Uterus (tissue), 4 donors: ENCODE results near the gene PRELP. TPM values are rescaled to one million over a fixed set of nuclear protein-coding genes. Genes with fewer than 3 reads are reported as not detected.
A peak's percentile ranks its signal among the peaks of the same experiment; 100 is the strongest.

ENCODE experiments used
- DNase-seq, 2 donors: peaks; one replicate each; pipeline ENCODE4 v3.0.0-alpha.2; 2019 to 2020
- H3K27ac ChIP-seq, 2 donors: fragments of 200-600 bp; sonication (generic); 1 replicate in 1 of 2; 2 replicates in 1 of 2; pipeline ENCODE4 v1.5.1; 2016 to 2018
- H3K27me3 ChIP-seq, 2 donors: fragments of 200-600 bp; sonication (generic); one replicate each; pipeline ENCODE4 v1.5.1; 2018 to 2019; ENCODE audit warnings: control low read depth in 1 of 2
- H3K36me3 ChIP-seq, 2 donors: fragments of 200-600 bp; sonication (generic); one replicate each; pipeline ENCODE4 v1.5.1; 2019; ENCODE audit warnings: control low read depth in 1 of 2
- H3K4me1 ChIP-seq, 2 donors: fragments of 200-600 bp; sonication (generic); one replicate each; pipeline ENCODE4 v1.5.1; 2018 to 2019; ENCODE audit warnings: control low read depth in 1 of 2
- H3K4me3 ChIP-seq, 2 donors: fragments of 200-600 bp; sonication (generic); 1 replicate in 1 of 2; 2 replicates in 1 of 2; pipeline ENCODE4 v1.5.1; 2018 to 2019; ENCODE audit warnings: mild to moderate bottlenecking in 1 of 2
- H3K9me3 ChIP-seq, 2 donors: fragments of 200-600 bp; sonication (generic); one replicate each; pipeline ENCODE4 v1.5.1; 2019; ENCODE audit warnings: control low read depth in 1 of 2
- POLR2A ChIP-seq, 2 donors: fragments of 450-650 bp; IDR thresholded peaks; one replicate each; pipeline ENCODE4 v1.6.1; 2016; ENCODE audit warnings: antibody characterized with exemption in 2 of 2, mild to moderate bottlenecking in 1 of 2, moderate library complexity in 1 of 2
- intact Hi-C: fragments of 100-400 bp; cut with DNase I; formaldehyde crosslinking; loops from one replicate; pipeline ENCODE4 v1.15.1; 2023; ENCODE audit warnings: low total_unique reads
- total RNA-seq, 4 donors: library from RNA; depleted of rRNA in 3 of 4; stranded (reverse); fragments of >200 nt in 3 of 4; gene quantifications; one replicate each; pipeline versions ENCODE4 v1.1.0 to v1.2.4, GENCODE V29; 2014 to 2023
- TF ChIP-seq, protein P1 (sequence below), 4 experiments: fragments of 200-600 bp in 2 of 4; fragments of 450-650 bp in 2 of 4; sonication (generic) in 2 of 4; IDR thresholded peaks; one replicate each; pipeline ENCODE4 v1.5.1; 2016 to 2019; ENCODE audit warnings: antibody characterized with exemption in 4 of 4, mild to moderate bottlenecking in 2 of 4, moderate library complexity in 1 of 4
- donor health status: DM: yes; HTN: yes; CAD: no.

PRELP gene
- total RNA-seq, 4 donors from 2014 or later = 6.2 to 117 (median 56.6) TPM

DNA sequence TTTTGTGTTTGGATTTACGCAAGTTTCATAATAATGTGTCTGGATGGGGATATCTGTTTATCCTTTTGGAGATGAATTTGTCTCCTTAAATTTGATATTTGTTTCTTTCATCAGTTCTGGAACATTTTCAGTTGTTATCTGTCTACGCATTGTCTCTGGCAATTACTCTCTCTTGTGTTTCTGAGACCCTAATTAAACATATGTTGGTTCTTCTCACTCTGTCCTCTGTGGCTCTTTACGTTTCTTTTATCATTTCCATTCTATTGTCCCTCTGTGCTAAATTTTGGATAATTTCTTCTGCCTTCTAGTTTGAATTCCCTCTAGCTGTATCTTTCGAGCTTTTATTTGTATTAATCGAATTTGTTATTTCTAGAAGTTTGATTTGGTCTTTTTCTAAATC lies 17.5 kb upstream of the PRELP start:
- TF ChIP-seq, protein P1, sequence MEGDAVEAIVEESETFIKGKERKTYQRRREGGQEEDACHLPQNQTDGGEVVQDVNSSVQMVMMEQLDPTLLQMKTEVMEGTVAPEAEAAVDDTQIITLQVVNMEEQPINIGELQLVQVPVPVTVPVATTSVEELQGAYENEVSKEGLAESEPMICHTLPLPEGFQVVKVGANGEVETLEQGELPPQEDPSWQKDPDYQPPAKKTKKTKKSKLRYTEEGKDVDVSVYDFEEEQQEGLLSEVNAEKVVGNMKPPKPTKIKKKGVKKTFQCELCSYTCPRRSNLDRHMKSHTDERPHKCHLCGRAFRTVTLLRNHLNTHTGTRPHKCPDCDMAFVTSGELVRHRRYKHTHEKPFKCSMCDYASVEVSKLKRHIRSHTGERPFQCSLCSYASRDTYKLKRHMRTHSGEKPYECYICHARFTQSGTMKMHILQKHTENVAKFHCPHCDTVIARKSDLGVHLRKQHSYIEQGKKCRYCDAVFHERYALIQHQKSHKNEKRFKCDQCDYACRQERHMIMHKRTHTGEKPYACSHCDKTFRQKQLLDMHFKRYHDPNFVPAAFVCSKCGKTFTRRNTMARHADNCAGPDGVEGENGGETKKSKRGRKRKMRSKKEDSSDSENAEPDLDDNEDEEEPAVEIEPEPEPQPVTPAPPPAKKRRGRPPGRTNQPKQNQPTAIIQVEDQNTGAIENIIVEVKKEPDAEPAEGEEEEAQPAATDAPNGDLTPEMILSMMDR (IDR thresholded peaks at IDR 0.05) = no peak
- TF ChIP-seq POLR2A (IDR thresholded peaks at IDR 0.05) = no peak
- Histone ChIP-seq H3K9me3 (no peaks in the 10 kb centered on the region), H3K27me3 (no peaks in the 10 kb centered on the region), H3K4me3 (no peak overlapping the region), H3K36me3 (no peaks in the 10 kb centered on the region), H3K4me1 (no peaks in the 10 kb centered on the region), H3K27ac (no peak overlapping the region)
- no peak for DNase-seq
- intact Hi-C loops = no loop called here

DNA sequence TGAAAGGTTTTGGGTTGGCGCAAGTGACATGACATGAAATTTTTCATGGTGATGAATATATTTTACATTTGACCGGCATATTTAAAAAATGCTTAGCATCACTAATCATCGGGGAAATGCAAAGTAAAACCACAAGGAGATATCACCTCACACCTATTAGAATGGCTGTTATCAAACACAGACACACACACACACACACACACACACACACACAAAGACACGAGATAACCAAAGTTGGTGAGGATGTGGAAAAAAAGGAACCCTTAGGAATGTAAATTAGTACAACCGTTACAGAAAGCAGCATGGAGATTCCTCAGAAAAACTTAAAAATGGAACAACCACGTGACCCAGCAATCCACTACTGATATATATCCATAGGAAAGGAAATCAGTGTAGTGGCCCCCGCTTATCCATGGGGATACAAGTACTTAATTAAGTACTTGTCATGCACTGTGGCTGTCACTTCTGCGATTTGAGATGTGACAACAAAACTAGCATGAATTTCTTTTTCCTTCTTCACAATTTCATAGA lies 15.9 kb upstream of the PRELP start:
- H3K4me3 ChIP-seq = no peak overlapping the region
- no peak for DNase-seq
- no peaks in the 10 kb centered on the region for H3K36me3 ChIP-seq
- intact Hi-C loops = no loop called here
- no peaks in the 10 kb centered on the region for H3K27me3 ChIP-seq
- H3K4me1 ChIP-seq = peaks cover 0 to 7% of the 10 kb centered on the region in 2 donors
- no peaks in the 10 kb centered on the region for H3K9me3 ChIP-seq
- TF ChIP-seq, protein P1 (IDR thresholded peaks at IDR 0.05) = no peak
- TF ChIP-seq POLR2A (IDR thresholded peaks at IDR 0.05) = no peak
- H3K27ac ChIP-seq = no peak overlapping the region

DNA sequence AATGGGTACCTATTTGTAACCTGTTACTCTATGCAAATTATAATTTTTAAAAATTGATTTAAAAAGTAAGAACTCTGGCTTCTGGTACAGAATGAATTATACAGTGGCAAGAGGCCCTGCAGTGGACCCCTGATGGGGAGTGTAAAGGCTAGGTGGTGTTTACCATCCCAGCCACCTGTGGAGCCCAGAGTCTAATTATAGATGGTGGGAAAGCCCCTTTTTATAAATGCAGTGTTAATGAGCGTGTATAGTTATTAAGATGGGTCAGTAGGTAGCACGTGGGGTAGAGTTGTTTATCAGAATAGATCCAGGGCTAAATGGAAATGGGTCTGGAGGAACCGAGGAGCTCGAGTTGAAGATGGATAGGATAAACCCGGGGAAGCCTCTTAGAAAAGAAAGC lies 13.9 kb upstream of the PRELP start:
- peak overlapping the region; percentile 91 to 95 for H3K27ac ChIP-seq
- DNase-seq = no peak
- TF ChIP-seq POLR2A (IDR thresholded peaks at IDR 0.05) = no peak
- TF ChIP-seq, protein P1 (IDR thresholded peaks at IDR 0.05) = no peak

DNA sequence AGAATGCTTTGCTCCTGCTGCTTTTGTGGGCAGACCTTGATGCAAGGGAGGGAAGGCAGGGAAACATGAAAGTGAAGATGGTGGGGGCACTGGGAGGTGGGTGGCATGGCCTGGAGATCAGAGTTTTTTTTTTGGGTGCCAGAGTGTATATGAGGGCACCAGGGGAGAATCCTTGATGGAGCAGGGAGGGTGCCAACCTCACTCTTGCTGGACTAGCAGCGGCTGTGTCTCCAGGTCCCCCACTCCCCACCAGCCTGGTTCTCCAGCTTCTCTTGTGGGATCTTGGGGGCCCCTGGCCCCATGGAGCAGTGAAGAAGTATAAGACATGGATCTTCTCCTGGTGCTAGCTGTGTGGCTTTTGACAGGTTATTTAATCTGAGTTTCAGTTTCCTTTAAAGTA lies 13.5 kb upstream of the PRELP start:
- Histone ChIP-seq H3K9me3 (no peaks in the 10 kb centered on the region), H3K36me3 (no peaks in the 10 kb centered on the region), H3K4me1 (peaks cover 18 to 29% of the 10 kb centered on the region in 2 donors), H3K4me3 (no peak overlapping the region), H3K27ac (peak overlapping the region; percentile 91 to 95), H3K27me3 (no peaks in the 10 kb centered on the region)
- TF ChIP-seq, protein P1 (IDR thresholded peaks at IDR 0.05) = no peak
- no peak for TF ChIP-seq POLR2A (IDR thresholded peaks at IDR 0.05)
- intact Hi-C loops = no loop called here
- no peak for DNase-seq

More for the DNA sequence above, 13.9 kb upstream of the PRELP start:
- Histone ChIP-seq H3K4me3 (no peak overlapping the region), H3K9me3 (no peaks in the 10 kb centered on the region), H3K27me3 (no peaks in the 10 kb centered on the region), H3K36me3 (no peaks in the 10 kb centered on the region), H3K4me1 (peaks cover 14 to 27% of the 10 kb centered on the region in 2 donors)
- intact Hi-C loops = no loop called here

DNA sequence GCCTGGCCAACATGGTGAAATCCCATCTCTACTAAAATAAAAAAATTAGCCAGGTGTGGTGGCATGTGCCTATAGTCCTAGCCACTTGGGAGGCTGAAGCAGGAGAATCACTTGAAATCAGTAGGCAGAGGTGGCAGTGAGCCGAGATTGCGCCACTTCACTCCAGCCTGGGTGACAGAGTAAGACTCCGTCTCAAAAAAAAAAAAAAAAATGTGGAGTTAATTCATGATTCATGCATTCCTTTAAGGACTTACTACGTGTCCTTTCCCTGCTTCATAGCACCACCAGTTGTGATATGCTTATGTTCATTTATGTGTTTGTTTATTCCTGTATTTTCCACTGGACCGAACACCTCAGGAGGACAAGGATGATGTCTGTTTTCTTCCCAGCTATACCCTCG lies 12.7 kb upstream of the PRELP start:
- peak; percentile 68 to 89 for DNase-seq
- intact Hi-C loops = no loop called here
- H3K4me1 ChIP-seq = peaks cover 20 to 29% of the 10 kb centered on the region in 2 donors
- H3K36me3 ChIP-seq = no peaks in the 10 kb centered on the region
- TF ChIP-seq, protein P1 (IDR thresholded peaks at IDR 0.05) = no peak
- TF ChIP-seq POLR2A (IDR thresholded peaks at IDR 0.05) = no peak
- no peak overlapping the region for H3K4me3 ChIP-seq
- no peaks in the 10 kb centered on the region for H3K9me3 ChIP-seq
- no peaks in the 10 kb centered on the region for H3K27me3 ChIP-seq
- peak overlapping the region; percentile 91 to 95 for H3K27ac ChIP-seq
